Endothelial cell (in vitro differentiated cells): ENCODE data around the gene TTBK1. TPM values are rescaled to one million over a fixed set of nuclear protein-coding genes. Genes with fewer than 3 reads are reported as not detected.

Source experiments
- DNase-seq: peaks from one replicate; pipeline ENCODE4 v3.0.0; 2021; ENCODE audit warnings: low spot score
- H3K27ac Mint-ChIP-seq: one replicate; pipeline ENCODE4 v1.8.0; 2021; ENCODE audit warnings: mixed read lengths, inconsistent platforms; ENCODE audit not compliant: unreplicated experiment
- H3K27me3 Mint-ChIP-seq: one replicate; pipeline ENCODE4 v1.8.0; 2021; ENCODE audit warnings: mild to moderate bottlenecking, moderate library complexity, mixed read lengths, inconsistent platforms; ENCODE audit not compliant: unreplicated experiment
- H3K36me3 Mint-ChIP-seq: one replicate; pipeline ENCODE4 v1.8.0; 2021; ENCODE audit warnings: mild to moderate bottlenecking, low read depth, mixed read lengths, inconsistent platforms; ENCODE audit not compliant: unreplicated experiment
- H3K4me1 Mint-ChIP-seq: one replicate; pipeline ENCODE4 v1.8.0; 2021; ENCODE audit warnings: mild to moderate bottlenecking, mixed read lengths, inconsistent platforms; ENCODE audit not compliant: unreplicated experiment
- H3K4me3 Mint-ChIP-seq: one replicate; pipeline ENCODE4 v1.8.0; 2021; ENCODE audit warnings: mild to moderate bottlenecking, mixed read lengths, inconsistent platforms; ENCODE audit not compliant: unreplicated experiment
- H3K9me3 Mint-ChIP-seq: one replicate; pipeline ENCODE4 v1.8.0; 2021; ENCODE audit warnings: mixed read lengths, inconsistent platforms; ENCODE audit not compliant: unreplicated experiment
- total RNA-seq: library from RNA; stranded (reverse); fragmentation: NEBNext Ultra II Directional; extraction: Animal tissue kit (Norgen Biotek cat#: 25700); gene quantifications from one replicate; pipeline ENCODE4 v1.2.1, GENCODE V29; 2021; ENCODE audit not compliant: unreplicated experiment
- TF ChIP-seq, protein P1 (sequence below): fragments of 200-600 bp; sonication (generic); IDR thresholded peaks from one replicate; pipeline ENCODE4 v1.5.0; 2021; ENCODE audit warnings: antibody characterized with exemption; ENCODE audit not compliant: unreplicated experiment

Gene TTBK1
- total RNA-seq, 1 donor from 2014 or later, result 1.0 TPM

DNA sequence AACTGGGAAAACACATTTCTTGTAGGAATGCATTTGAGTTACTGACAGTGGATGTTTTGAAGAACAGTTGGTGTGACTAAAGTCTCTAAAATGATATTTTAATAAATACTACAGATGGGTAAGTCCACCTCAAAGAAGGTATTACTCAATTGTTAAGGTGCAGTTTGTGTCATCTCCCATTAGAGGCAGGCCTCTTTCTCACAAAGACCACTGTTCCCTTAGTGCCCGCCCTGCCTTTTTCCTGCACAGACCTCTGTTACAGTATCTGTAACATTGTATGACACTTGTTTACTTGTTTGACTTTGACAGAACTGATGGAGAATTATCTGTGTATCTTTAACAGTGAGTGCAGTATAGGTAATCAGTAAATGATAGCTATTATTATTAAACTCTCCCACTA is 70.5 kb downstream of the TTBK1 start:
- Mint-ChIP-seq H3K4me3 (no peak overlapping the region), H3K36me3 (no peaks in the 10 kb centered on the region), H3K9me3 (no peaks in the 10 kb centered on the region), H3K27ac (no peak overlapping the region), H3K4me1 (peaks cover 6% of the 10 kb centered on the region), H3K27me3 (no peaks in the 10 kb centered on the region)
- TF ChIP-seq, protein P1, sequence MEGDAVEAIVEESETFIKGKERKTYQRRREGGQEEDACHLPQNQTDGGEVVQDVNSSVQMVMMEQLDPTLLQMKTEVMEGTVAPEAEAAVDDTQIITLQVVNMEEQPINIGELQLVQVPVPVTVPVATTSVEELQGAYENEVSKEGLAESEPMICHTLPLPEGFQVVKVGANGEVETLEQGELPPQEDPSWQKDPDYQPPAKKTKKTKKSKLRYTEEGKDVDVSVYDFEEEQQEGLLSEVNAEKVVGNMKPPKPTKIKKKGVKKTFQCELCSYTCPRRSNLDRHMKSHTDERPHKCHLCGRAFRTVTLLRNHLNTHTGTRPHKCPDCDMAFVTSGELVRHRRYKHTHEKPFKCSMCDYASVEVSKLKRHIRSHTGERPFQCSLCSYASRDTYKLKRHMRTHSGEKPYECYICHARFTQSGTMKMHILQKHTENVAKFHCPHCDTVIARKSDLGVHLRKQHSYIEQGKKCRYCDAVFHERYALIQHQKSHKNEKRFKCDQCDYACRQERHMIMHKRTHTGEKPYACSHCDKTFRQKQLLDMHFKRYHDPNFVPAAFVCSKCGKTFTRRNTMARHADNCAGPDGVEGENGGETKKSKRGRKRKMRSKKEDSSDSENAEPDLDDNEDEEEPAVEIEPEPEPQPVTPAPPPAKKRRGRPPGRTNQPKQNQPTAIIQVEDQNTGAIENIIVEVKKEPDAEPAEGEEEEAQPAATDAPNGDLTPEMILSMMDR, result no peak
- DNase-seq, result no peak

DNA sequence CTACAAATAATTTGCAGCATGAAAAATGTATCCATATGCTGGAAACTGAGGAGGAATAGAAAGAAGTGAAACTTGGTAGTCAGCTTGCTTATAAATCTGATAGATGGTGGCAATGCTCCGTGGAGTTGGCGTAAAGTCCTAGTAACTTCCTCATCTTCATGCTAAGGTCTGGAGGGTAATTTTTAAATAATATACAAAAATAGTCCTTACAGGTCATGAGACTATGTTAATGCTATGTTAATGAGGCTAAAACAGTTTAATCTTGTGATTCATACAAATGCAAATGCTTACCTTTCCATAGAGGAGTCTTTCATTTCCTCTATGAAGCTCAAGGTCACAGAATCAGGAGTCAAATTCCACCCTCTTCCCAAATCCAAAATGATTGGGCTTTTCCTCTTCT is 74.7 kb downstream of the TTBK1 start:
- Mint-ChIP-seq H3K27ac (no peak overlapping the region), H3K4me1 (peaks cover 6% of the 10 kb centered on the region), H3K36me3 (no peaks in the 10 kb centered on the region), H3K27me3 (no peaks in the 10 kb centered on the region), H3K9me3 (no peaks in the 10 kb centered on the region), H3K4me3 (no peak overlapping the region)
- DNase-seq, result no peak
- TF ChIP-seq, protein P1, result no peak

DNA sequence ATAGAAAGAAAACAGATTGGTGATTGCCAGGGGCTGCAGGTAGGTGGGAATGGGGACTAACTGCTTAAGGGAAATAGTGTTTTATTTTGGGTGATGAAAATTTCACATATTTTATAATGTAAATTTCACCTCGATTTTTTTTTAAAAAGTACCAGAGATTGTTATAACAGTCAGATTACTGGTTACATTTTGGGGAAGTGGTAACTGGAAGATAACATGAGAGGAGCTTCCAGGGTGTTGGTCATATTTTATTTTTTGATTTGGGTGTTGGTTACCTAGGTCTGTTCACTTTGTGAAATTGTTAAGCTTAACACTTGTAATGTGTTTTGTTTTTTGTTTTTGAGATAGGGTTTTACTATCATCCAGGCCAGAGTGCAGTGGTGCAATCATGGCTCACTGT is 82.6 kb downstream of the TTBK1 start:
- Mint-ChIP-seq H3K36me3 (no peaks in the 10 kb centered on the region), H3K4me1 (no peaks in the 10 kb centered on the region), H3K27me3 (no peaks in the 10 kb centered on the region), H3K27ac (no peak overlapping the region), H3K4me3 (no peak overlapping the region), H3K9me3 (no peaks in the 10 kb centered on the region)
- TF ChIP-seq, protein P1, result no peak
- DNase-seq, result no peak

DNA sequence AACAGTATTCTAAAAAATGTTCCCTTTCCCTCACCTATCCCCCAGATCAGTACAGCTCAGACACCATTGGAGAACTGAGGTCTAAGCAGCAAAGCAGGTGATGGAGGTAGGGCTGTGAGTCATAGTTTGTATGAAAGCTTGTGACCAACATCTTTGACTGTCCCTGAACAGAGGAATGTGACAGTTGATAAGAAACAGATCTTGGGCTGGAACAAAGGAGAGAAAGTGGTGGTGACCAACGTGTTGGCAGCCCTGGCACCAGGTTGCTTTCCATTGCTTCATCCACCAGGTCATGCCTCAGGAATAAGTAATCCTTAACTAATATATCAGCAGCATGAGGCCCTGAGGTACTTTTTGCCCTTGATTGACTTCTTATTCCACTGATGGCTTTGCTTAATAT is 85.2 kb downstream of the TTBK1 start:
- H3K4me1 Mint-ChIP-seq, result peaks cover 11% of the 10 kb centered on the region
- peaks cover 1% of the 10 kb centered on the region for H3K27me3 Mint-ChIP-seq
- H3K36me3 Mint-ChIP-seq, result no peaks in the 10 kb centered on the region
- TF ChIP-seq, protein P1, result no peak
- H3K4me3 Mint-ChIP-seq, result no peak overlapping the region
- no peak overlapping the region for H3K27ac Mint-ChIP-seq
- DNase-seq, result no peak
- no peaks in the 10 kb centered on the region for H3K9me3 Mint-ChIP-seq

DNA sequence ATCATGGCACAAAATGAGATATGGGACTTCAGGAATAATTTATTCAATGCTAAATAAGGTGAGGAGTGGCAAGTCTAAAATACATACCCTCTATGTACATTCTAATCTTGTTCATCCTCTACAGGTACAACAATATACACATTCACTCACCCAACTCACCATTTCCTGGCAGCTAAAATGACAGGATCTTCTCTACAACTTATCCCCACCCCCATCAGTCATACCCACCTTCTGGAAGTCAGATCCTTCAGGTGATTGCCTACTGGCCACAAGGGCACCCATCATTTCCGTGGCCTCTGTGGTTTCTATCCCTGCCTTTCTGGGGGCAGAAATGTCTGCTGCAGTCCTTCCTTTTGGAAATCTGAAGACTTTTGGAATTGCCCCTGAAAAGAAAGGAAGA is 88.2 kb downstream of the TTBK1 start:
- Mint-ChIP-seq H3K4me1 (peaks cover 27% of the 10 kb centered on the region), H3K27ac (no peak overlapping the region), H3K9me3 (no peaks in the 10 kb centered on the region), H3K27me3 (peaks cover 1% of the 10 kb centered on the region), H3K36me3 (no peaks in the 10 kb centered on the region), H3K4me3 (no peak overlapping the region)
- TF ChIP-seq, protein P1, result no peak
- no peak for DNase-seq
